Small intestine (tissue), 7 donors: ENCODE data around the gene SUSD1. TPM values are rescaled to one million over a fixed set of nuclear protein-coding genes. Genes with fewer than 3 reads are reported as not detected.

Experiments used
- DNase-seq, 2 donors: peaks; one replicate each; pipeline versions ENCODE4 v3.0.0 to v3.0.0-alpha.2; 2013
- FAIRE-seq: peaks from 2 replicates; lab custom pipeline; 2012; peaks lifted over from hg19 to GRCh38; lab: Jason Lieb, UNC
- H3K27ac ChIP-seq, 3 donors: one replicate each; pipeline ENCODE4 v1.5.1; 2013; ENCODE audit warnings: low read length in 2 of 3, mild to moderate bottlenecking in 2 of 3, control low read depth in 1 of 3, inconsistent platforms in 1 of 3, low read depth in 1 of 3, moderate library complexity in 1 of 3
- H3K27me3 ChIP-seq, 3 donors: one replicate each; pipeline ENCODE4 v1.6.1; 2013; ENCODE audit warnings: low read length in 3 of 3, inconsistent platforms in 1 of 3; ENCODE audit not compliant: control insufficient read depth in 3 of 3, insufficient read depth in 3 of 3
- H3K36me3 ChIP-seq, 3 donors: one replicate each; pipeline ENCODE4 v1.6.1; 2013; ENCODE audit warnings: low read length in 3 of 3, inconsistent platforms in 1 of 3, low read depth in 1 of 3, mild to moderate bottlenecking in 1 of 3, moderate library complexity in 1 of 3; ENCODE audit not compliant: control insufficient read depth in 3 of 3, insufficient read depth in 2 of 3
- H3K4me1 ChIP-seq, 3 donors: one replicate each; pipeline ENCODE4 v1.6.1; 2013; ENCODE audit warnings: low read length in 2 of 3, inconsistent platforms in 1 of 3, low read depth in 1 of 3, mild to moderate bottlenecking in 1 of 3, moderate library complexity in 1 of 3; ENCODE audit not compliant: control insufficient read depth in 3 of 3, insufficient read depth in 2 of 3
- H3K4me3 ChIP-seq, 3 donors: one replicate each; pipeline ENCODE4 v1.5.1; 2013; ENCODE audit warnings: low read length in 3 of 3, control low read depth in 1 of 3, inconsistent platforms in 1 of 3, low read depth in 1 of 3, mild to moderate bottlenecking in 1 of 3, moderate library complexity in 1 of 3
- H3K9me3 ChIP-seq, 2 donors: one replicate each; pipeline ENCODE4 v1.6.1; 2013; ENCODE audit warnings: low read depth in 1 of 2, low read length in 1 of 2; ENCODE audit not compliant: control insufficient read depth in 2 of 2, insufficient read depth in 1 of 2
- WGBS, 3 donors: extraction: QIAGEN DNeasy Blood & Tissue Kit; methylation state at CpG; one replicate each; pipeline ENCODE4 v1.1.7; 2013; 5-methylcytosine and 5-hydroxymethylcytosine counted together
- polyA plus RNA-seq, 4 donors: library from polyadenylated mRNA; stranded (reverse) in 3 of 4; unstranded in 1 of 4; fragments of 200-250 nt in 3 of 4; fragments of 120-200 nt in 1 of 4; gene quantifications; one replicate each; pipeline versions ENCODE4 v1.2.1 to v1.2.3, GENCODE V29; 2013
- donor health status: healthy with polysubstance abuse.
- donor health status: control.
- donor health status: control.
- donor health status: Bipolar disorder and iron deficiency.
- donor health status: healthy.

SUSD1 gene
- polyA plus RNA-seq, 4 donors = 3.8 to 29.8 (median 7.0) TPM

DNA sequence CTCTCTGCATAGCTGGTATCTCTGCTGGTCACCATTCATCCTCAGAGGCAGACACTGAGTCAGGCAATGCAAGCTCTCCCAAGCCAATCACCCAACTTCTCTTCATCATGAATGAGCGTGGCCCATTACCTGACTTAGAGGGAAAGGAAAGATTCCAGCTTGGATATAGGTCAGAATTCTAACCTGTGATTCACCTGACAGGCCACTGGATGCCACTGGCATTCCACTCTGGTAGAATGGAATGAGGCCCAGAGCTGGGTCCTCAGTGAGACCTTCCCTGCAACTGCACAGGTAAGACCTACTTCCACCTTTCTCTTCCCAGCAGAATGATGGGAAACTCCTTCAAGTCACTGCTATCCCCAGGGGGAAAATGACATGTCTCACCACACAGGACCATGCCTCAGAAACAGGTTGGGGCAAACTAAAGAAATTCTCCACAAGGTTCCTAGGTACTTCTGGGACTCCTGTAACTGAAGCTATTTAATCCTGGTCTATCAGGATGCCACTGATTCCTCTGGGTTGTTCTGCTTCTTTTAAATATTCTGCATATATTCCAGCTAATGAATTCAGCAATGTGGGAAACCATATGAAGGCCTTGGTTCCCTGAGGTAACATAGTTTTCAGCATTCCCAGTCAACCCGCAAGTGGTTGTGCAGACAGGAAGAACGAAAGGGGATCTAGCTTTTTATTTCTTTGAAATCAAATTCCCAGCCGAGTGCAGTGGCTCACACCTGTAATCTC is 62.0 kb downstream of the SUSD1 start:
- H3K27ac ChIP-seq = no peak overlapping the region
- H3K36me3 ChIP-seq = peaks cover 0 to 48% (median 2%) of the 10 kb centered on the region in 3 donors
- H3K9me3 ChIP-seq = no peaks in the 10 kb centered on the region
- WGBS, 3 donors = 85 to 89% (median 87%) methylated on average over 4 of the region's 4 CpGs
- no peak overlapping the region for H3K4me3 ChIP-seq
- H3K27me3 ChIP-seq = no peaks in the 10 kb centered on the region
- H3K4me1 ChIP-seq = peaks cover 0 to 10% (median 0%) of the 10 kb centered on the region in 3 donors
- DNase-seq (peak; percentile 58 to 61), FAIRE-seq (no peak)

DNA sequence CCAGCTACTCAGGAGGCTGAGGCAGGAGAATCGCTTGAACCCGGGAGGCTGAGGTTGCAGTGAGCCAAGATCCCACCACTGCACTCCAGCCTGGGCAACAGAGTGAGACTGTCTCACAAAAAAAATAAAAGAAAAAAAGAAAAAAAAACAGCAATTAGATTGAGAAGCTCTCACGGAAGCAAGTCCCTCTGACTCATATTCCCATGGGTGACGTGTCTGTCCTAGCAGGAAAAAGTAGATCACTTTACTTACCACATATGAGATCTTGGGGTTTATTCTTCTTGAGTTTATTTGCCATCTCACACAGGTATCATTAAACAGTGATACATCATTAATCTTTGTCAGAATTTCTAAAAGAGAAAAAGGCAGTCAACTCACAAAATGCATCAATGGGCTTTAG is 62.6 kb downstream of the SUSD1 start:
- Histone ChIP-seq H3K4me1 (peaks cover 0 to 10% (median 0%) of the 10 kb centered on the region in 3 donors), H3K27ac (no peak overlapping the region)

DNA sequence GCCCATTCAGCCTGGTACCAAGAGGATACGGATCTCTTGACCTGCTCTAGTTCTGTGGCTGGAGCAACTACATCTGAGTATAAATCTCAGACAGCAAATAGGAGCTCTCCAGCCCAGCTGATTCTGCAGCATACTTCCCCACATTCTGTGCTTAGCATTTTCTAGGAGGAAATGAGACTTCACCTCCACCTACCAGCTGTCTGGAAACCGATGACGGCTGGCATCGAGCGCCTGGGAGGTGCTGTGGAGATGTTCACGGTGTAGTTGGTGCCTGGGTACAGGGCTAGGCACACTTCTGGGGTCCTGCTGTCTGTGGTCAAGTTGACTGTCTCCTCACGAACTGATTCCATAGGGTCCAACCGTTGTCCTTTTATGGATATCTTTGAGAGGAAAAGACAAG is 63.6 kb downstream of the SUSD1 start:
- H3K9me3 ChIP-seq = no peaks in the 10 kb centered on the region
- DNase-seq (no peak), FAIRE-seq (no peak)
- H3K27ac ChIP-seq = no peak overlapping the region
- H3K4me1 ChIP-seq = peaks cover 0 to 10% (median 0%) of the 10 kb centered on the region in 3 donors
- peaks cover 0 to 44% (median 2%) of the 10 kb centered on the region in 3 donors for H3K36me3 ChIP-seq
- no peak overlapping the region for H3K4me3 ChIP-seq
- H3K27me3 ChIP-seq = no peaks in the 10 kb centered on the region
- WGBS, 3 donors = 88 to 95% (median 94%) methylated on average over 8 of the region's 8 CpGs

More for the DNA sequence above, 62.6 kb downstream of the SUSD1 start:
- 75 to 88% (median 81%) methylated on average over 4 of the region's 4 CpGs for WGBS, 3 donors
- Histone ChIP-seq H3K4me3 (no peak overlapping the region), H3K36me3 (peaks cover 0 to 48% (median 2%) of the 10 kb centered on the region in 3 donors), H3K27me3 (no peaks in the 10 kb centered on the region), H3K9me3 (no peaks in the 10 kb centered on the region)
- FAIRE-seq (no peak), DNase-seq (no peak)

DNA sequence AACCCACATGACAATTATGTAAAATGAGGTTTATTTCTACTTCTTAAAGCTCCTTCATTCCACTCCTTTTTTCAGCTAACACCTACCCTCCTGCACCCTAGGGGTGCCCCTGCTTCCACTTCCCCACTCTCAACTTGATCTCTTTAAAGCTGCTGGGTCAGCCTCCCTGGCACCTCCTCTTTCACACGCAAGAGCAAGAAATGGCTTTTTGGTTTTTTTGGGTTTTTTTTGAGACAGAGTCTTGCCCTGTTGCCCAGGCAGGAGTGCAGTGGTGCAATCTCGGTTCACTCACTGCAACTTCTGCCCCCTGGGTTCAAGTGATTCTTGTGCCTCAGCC is 64.4 kb downstream of the SUSD1 start:
- no peaks in the 10 kb centered on the region for H3K27me3 ChIP-seq
- no peak overlapping the region for H3K27ac ChIP-seq
- 81 to 89% (median 87%) methylated on average over 2 of the region's 2 CpGs for WGBS, 3 donors
- H3K36me3 ChIP-seq = peaks cover 0 to 40% (median 2%) of the 10 kb centered on the region in 3 donors
- H3K4me1 ChIP-seq = peaks cover 0 to 10% (median 0%) of the 10 kb centered on the region in 3 donors
- no peak for FAIRE-seq
- H3K4me3 ChIP-seq = no peak overlapping the region
- no peaks in the 10 kb centered on the region for H3K9me3 ChIP-seq
- DNase-seq = no peak

DNA sequence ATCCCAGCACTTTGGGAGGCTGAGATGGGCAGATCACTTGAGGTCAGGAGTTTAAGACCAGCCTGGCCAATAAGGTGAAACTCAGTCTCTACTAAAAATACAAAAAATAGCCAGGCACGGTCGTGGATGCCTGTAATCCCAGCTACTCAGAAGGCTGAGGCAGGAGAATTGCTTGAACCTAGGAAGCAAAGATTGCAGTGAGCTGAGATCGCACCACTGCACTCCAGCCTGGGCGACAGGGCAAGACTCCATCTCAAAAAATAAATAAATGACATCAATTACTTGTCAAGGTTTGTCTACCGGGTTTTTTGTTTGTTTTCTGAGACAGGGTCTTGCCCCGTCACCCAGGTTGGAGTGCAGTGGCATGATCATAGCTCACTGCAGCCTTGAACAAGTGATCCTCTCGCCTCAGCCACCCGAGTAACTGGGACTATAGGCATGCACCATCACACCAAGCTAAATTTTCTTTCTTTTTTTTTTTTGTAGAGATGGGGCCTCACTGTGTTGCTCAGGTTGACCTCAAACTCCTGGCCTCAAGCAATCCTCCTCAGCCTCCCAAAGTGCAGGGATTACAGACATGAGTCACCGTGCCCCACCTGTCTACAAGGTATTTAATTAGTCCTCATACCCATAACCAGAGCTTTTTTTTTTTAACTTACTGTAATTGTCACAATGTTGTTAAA is 64.9 kb downstream of the SUSD1 start:
- H3K4me1 ChIP-seq = peaks cover 0 to 10% (median 0%) of the 10 kb centered on the region in 3 donors
- no peaks in the 10 kb centered on the region for H3K9me3 ChIP-seq
- no peak overlapping the region for H3K27ac ChIP-seq
- H3K36me3 ChIP-seq = peaks cover 0 to 41% (median 4%) of the 10 kb centered on the region in 3 donors
- no peaks in the 10 kb centered on the region for H3K27me3 ChIP-seq
- DNase-seq (no peak), FAIRE-seq (no peak)
- no peak overlapping the region for H3K4me3 ChIP-seq
- 65 to 83% (median 74%) methylated on average over 9 of the region's 9 CpGs for WGBS, 3 donors

DNA sequence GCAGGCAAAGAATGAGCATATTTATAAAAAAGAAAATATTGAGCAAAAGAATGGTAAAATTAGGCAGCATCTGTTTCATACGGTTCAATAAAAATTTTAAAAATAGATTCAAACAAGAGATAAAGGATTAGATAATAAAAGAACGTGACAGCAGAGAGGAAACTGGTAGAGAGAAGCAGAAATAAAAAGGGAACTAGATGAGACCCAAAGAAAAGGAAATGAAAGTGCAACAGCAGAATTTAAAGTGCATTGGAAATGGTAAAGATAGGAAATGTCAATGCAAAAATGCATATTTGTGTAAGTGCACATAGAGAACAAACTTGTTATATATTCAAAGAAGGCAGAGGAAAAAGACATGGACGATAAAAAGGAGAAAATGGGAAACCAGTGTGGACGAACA is 70.2 kb downstream of the SUSD1 start:
- Histone ChIP-seq H3K36me3 (peaks cover 0 to 32% (median 2%) of the 10 kb centered on the region in 3 donors), H3K27me3 (no peaks in the 10 kb centered on the region), H3K4me1 (peaks cover 0 to under 1% (median 0%) of the 10 kb centered on the region in 3 donors), H3K27ac (no peak overlapping the region), H3K4me3 (no peak overlapping the region), H3K9me3 (no peaks in the 10 kb centered on the region)
- FAIRE-seq (no peak), DNase-seq (no peak)
- WGBS, 3 donors = 70 to 81% (median 78%) methylated on average over 4 of the region's 4 CpGs

DNA sequence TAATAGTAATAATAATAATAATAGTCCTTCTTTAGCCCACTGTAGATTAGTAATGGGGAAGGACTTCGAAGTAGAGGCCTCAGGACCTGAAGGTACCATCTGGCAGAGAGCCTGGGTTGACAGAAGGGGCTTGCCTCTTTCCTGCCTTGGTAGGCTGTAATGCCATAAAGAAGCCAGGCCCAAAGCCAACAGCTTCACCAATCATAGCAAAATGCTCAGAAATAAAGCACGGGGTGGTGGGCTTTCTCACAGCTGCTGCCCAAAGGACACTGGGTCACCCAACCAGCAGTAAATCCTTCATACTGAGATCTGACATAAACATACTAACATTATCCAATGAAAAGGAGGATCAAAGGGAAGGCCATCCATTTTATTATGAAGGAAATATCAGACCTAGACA is 70.7 kb downstream of the SUSD1 start:
- no peak for DNase-seq
- 87 to 94% (median 88%) methylated on average over 2 of the region's 2 CpGs for WGBS, 3 donors
- Histone ChIP-seq H3K9me3 (no peaks in the 10 kb centered on the region), H3K27ac (no peak overlapping the region), H3K36me3 (peaks cover 0 to 34% (median 2%) of the 10 kb centered on the region in 3 donors), H3K4me3 (no peak overlapping the region), H3K4me1 (no peaks in the 10 kb centered on the region), H3K27me3 (no peaks in the 10 kb centered on the region)
- FAIRE-seq = no peak

DNA sequence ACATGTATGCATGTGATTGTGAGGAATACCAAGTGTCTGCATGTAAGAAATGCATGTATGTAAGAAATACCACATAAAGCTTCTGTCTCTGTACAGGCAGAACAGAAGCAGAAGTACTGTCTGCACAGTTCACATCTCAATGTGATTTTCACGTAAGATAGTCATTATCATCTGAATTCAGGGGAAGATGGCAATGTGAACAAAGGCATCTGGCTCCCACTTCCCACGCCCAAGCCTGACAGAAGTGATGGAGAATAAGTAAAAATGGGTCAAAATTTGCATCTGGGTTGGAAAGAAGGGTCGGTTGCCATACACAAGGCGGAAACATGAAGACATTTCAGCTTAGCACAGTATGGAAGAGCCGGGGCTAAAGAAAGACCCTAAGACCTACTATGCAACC is 71.7 kb downstream of the SUSD1 start:
- H3K4me1 ChIP-seq = no peaks in the 10 kb centered on the region
- DNase-seq (no peak), FAIRE-seq (no peak)
- WGBS, 3 donors = 96 to 97% (median 96%) methylated on average over 5 of the region's 5 CpGs
- no peak overlapping the region for H3K27ac ChIP-seq
- no peaks in the 10 kb centered on the region for H3K9me3 ChIP-seq
- no peak overlapping the region for H3K4me3 ChIP-seq
- H3K27me3 ChIP-seq = no peaks in the 10 kb centered on the region
- peaks cover 0 to 32% (median 2%) of the 10 kb centered on the region in 3 donors for H3K36me3 ChIP-seq
